ENCODE data around the gene ITGAX.

ITGAX gene

DNA sequence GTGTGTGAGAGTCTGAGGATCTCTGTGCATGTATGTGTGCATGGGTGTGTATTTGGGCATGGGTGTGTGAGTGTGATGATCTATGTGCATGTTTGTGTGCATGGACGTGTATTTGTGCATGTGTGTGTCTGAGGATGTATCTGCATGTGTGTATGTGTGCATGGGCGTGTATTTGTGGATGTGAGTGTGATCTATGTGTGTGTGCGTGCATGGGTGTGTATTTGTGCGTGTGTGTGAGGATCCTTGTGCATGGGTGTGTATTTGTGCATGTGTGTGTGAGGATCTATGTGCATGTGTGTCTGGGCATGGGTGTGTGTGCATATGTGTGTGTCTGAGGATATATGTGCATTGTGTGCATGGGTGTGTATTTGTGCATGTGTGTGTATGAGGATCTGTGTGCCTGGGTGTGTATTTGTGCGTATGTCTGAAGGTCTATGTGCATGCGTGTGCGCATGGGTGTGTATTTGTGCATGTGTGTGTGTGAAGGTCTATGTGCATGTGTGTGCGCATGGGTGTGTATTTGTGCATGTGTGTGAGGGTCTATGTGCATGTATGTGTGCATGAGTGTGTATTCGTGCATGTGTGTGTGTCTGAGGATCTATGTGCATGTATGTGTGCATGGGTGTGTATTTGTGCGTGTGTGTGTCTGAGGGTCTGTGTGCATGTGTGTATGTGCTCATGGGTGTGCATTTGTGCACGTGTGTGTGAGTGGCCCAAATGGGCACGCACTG lies 26.5 kb upstream of the ITGAX start:
- TF ChIP-seq CTCF (IDR thresholded peaks at IDR 0.05; ENCODE audit: control insufficient read depth, insufficient read depth, low read depth, low read length, missing control alignments), result no peak
- DNase-seq (ENCODE audit: low read depth), result no peak
- H3K4me3 ChIP-seq (ENCODE audit: control insufficient read depth, low read depth, low read length), result no peak overlapping the region

- TF ChIP-seq CTCF (IDR thresholded peaks at IDR 0.05; ENCODE audit: control insufficient read depth, insufficient read depth, low read depth, low read length, missing control alignments), result no peak
- DNase-seq (ENCODE audit: low read depth), result no peak
- H3K4me3 ChIP-seq (ENCODE audit: control insufficient read depth, low read depth, low read length), result no peak overlapping the region
Observed at GRCh38 chr16:31329671-31330552, 25.1 kb upstream of the ITGAX start.

DNA sequence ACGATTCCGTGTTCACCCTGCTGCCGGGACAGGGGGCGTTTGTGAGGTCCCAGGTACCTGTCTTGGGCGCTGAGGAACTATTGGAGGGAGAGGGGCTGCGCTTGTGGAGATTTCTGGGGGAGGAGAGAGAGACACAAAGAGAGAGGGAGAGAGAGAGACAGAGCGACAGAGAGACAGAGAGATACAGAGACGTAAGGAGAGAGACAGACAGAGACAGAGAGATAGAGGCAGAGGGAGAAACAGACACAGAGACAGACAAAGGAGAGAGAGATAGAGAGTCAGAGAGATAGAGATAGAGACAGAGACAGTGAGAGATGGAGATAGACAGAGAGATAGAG lies 24.5 kb upstream of the ITGAX start:
- H3K4me3 ChIP-seq (ENCODE audit: control insufficient read depth, low read depth, low read length), result no peak overlapping the region
- TF ChIP-seq CTCF (IDR thresholded peaks at IDR 0.05; ENCODE audit: control insufficient read depth, insufficient read depth, low read depth, low read length, missing control alignments), result no peak
- no peak for DNase-seq (ENCODE audit: low read depth)

DNA sequence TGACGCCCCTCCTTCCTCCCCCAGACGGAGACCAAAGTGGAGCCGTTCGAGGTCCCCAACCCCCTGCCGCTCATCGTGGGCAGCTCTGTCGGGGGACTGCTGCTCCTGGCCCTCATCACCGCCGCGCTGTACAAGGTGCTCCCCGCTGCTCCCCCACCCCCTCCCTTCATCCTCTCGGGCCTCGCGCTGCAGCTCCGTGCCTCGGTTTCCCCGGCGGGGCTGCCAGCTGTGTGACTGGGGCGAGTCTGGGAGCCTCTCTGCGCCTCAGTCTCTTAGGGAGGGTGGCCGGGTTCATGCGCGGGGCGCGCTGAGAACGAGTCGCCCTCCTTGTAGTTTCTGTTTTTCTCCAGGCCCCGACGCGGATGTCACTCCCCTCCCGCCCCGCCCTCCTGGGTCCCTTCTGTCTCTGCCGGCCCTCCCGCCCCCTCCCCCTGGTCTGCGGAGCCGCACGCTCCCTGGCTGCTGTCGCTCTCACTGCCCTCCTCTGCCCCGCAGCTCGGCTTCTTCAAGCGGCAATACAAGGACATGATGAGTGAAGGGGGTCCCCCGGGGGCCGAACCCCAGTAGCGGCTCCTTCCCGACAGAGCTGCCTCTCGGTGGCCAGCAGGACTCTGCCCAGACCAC lies 23.7 kb upstream of the ITGAX start:
- TF ChIP-seq CTCF (IDR thresholded peaks at IDR 0.05; ENCODE audit: control insufficient read depth, insufficient read depth, low read depth, low read length, missing control alignments), result no peak
- no peak for DNase-seq (ENCODE audit: low read depth)
- H3K4me3 ChIP-seq (ENCODE audit: control insufficient read depth, low read depth, low read length), result no peak overlapping the region

GRCh38 chr16:31331807-31332301 lies 23.1 kb upstream of the ITGAX start:
- no peak for DNase-seq (ENCODE audit: low read depth)
- no peak for TF ChIP-seq CTCF (IDR thresholded peaks at IDR 0.05; ENCODE audit: control insufficient read depth, insufficient read depth, low read depth, low read length, missing control alignments)
- H3K4me3 ChIP-seq (ENCODE audit: control insufficient read depth, low read depth, low read length), result no peak overlapping the region

DNA sequence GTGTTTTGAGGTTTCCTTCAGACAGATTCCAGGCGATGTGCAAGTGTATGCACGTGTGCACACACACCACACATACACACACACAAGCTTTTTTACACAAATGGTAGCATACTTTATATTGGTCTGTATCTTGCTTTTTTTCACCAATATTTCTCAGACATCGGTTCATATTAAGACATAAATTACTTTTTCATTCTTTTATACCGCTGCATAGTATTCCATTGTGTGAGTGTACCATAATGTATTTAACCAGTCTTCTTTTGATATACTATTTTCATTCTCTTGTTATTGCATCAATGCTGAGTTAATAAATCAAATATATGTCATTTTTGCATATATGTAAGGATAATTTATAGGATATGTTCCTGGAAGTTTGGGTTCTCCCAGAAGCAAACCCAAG lies 22.4 kb upstream of the ITGAX start:
- no peak for DNase-seq (ENCODE audit: low read depth)
- TF ChIP-seq CTCF (IDR thresholded peaks at IDR 0.05; ENCODE audit: control insufficient read depth, insufficient read depth, low read depth, low read length, missing control alignments), result no peak
- H3K4me3 ChIP-seq (ENCODE audit: control insufficient read depth, low read depth, low read length), result no peak overlapping the region
